Effector memory CD8-positive, alpha-beta T cell (primary cell): ENCODE results near the gene GFM1.
"Not testable (repeated sequence)": the region's sequence is repeated elsewhere in the genome, so short reads cannot be mapped to it uniquely, and the experiment has no call there.

ENCODE experiments used
- ATAC-seq: fragments of 150-1000 bp; cut with Tn5 transposase; replicated peaks from 2 replicates; pipeline ENCODE4 v1.10.0; 2021; ENCODE audit warnings: mild to moderate bottlenecking, moderate library complexity
- DNase-seq, 3 experiments: peaks; one replicate each; pipeline ENCODE4 v3.0.0; 2021
- H3K27ac Mint-ChIP-seq, 2 donors: one replicate each; pipeline ENCODE4 v1.8.0; 2022; ENCODE audit warnings: mild to moderate bottlenecking in 2 of 2, mixed read lengths in 2 of 2, moderate library complexity in 2 of 2
- H3K27me3 Mint-ChIP-seq, 2 donors: one replicate each; pipeline ENCODE4 v1.8.0; 2022; ENCODE audit warnings: mixed read lengths in 2 of 2
- H3K36me3 Mint-ChIP-seq: one replicate; pipeline ENCODE4 v1.8.0; 2022; ENCODE audit warnings: mild to moderate bottlenecking, moderate library complexity, mixed read lengths; ENCODE audit not compliant: insufficient read depth
- H3K4me1 Mint-ChIP-seq, 2 donors: one replicate each; pipeline ENCODE4 v1.8.0; 2022; ENCODE audit warnings: low read depth in 2 of 2, mixed read lengths in 2 of 2
- H3K4me3 Mint-ChIP-seq, 2 donors: one replicate each; pipeline ENCODE4 v1.8.0; 2022; ENCODE audit warnings: mild to moderate bottlenecking in 2 of 2, mixed read lengths in 2 of 2, moderate library complexity in 2 of 2
- H3K9me3 Mint-ChIP-seq, 2 donors: one replicate each; pipeline ENCODE4 v1.8.0; 2022; ENCODE audit warnings: mixed read lengths in 2 of 2

Gene GFM1

DNA sequence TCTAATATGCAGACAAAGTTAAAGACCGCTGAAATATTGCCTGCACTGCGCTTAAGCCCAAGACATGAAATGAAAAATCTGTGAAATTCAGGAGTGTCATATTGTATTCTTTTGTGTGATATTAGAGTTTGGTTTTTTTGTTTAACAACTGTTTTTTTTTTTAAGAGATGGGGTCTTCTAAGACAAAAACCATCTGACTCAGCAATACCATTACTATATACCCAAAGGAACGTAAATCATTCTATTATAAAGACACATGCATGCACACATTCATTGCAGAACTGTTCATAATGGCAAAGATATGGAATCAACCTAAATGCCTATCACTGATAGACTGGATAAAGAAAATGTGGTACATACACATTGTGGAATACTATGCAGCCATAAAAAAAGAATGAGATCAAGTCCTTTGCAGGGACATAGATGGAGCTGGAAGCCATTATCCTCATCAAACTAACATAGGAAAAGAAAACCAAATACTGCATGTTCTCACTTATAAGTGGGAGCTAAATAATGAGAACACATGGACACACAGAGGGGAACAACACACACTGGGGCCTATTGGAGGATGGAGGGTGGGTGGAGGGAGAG, 49.6 kb downstream of the GFM1 start:
- not testable (repeated sequence) for H3K27ac Mint-ChIP-seq, H3K27me3 Mint-ChIP-seq, H3K4me3 Mint-ChIP-seq, H3K9me3 Mint-ChIP-seq, H3K4me1 Mint-ChIP-seq, ATAC-seq, DNase-seq
- peaks cover 49% of the 10 kb centered on the region for H3K36me3 Mint-ChIP-seq

DNA sequence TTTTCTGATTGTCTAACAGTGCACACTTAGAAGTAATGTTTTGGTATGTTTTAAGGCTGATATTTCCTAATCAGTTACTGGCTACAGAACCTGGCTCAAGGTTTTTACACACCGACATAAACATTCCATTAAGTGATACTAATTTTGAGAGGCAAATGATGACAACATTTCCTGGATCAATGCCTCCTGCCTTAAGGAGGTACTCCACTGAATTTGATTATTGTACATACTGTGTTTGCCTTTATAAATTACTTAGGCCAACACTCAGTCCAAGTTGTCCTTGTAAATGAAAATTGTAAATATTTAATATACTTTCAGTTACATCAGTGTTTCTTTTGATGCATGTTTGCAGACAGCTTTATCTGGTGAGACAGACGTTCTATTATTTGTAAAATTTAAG, 52.3 kb downstream of the GFM1 start:
- H3K4me1 Mint-ChIP-seq = no peaks in the 10 kb centered on the region
- H3K27me3 Mint-ChIP-seq = no peaks in the 10 kb centered on the region
- no peak overlapping the region for H3K4me3 Mint-ChIP-seq
- H3K27ac Mint-ChIP-seq = no peak overlapping the region
- DNase-seq (no peak), ATAC-seq (no peak)
- no peaks in the 10 kb centered on the region for H3K9me3 Mint-ChIP-seq
- H3K36me3 Mint-ChIP-seq = peaks cover 26% of the 10 kb centered on the region

GRCh38 chr3:158700559-158700958, 56.2 kb downstream of the GFM1 start:
- no peak overlapping the region for H3K27ac Mint-ChIP-seq
- H3K27me3 Mint-ChIP-seq = no peaks in the 10 kb centered on the region
- H3K36me3 Mint-ChIP-seq = peaks cover 5% of the 10 kb centered on the region
- DNase-seq (no peak), ATAC-seq (no peak)
- no peaks in the 10 kb centered on the region for H3K9me3 Mint-ChIP-seq
- H3K4me3 Mint-ChIP-seq = no peak overlapping the region
- peaks cover 9 to 14% of the 10 kb centered on the region in 2 donors for H3K4me1 Mint-ChIP-seq

- H3K9me3 Mint-ChIP-seq = no peaks in the 10 kb centered on the region
- peak overlapping the region; percentile 53 to 80 for H3K27ac Mint-ChIP-seq
- DNase-seq (no peak), ATAC-seq (no peak)
- H3K36me3 Mint-ChIP-seq = peaks cover 3% of the 10 kb centered on the region
- H3K4me3 Mint-ChIP-seq = no peak overlapping the region
- H3K27me3 Mint-ChIP-seq = no peaks in the 10 kb centered on the region
- H3K4me1 Mint-ChIP-seq = peaks cover 9 to 14% of the 10 kb centered on the region in 2 donors
These were observed 57.2 kb downstream of the GFM1 start for GRCh38 chr3:158701420-158702065.

GRCh38 chr3:158702815-158703481, 58.6 kb downstream of the GFM1 start:
- Mint-ChIP-seq H3K4me1 (peaks cover 9 to 14% of the 10 kb centered on the region in 2 donors), H3K36me3 (peaks cover 7% of the 10 kb centered on the region), H3K9me3 (no peaks in the 10 kb centered on the region), H3K27ac (no peak overlapping the region), H3K27me3 (no peaks in the 10 kb centered on the region), H3K4me3 (no peak overlapping the region)
- ATAC-seq (no peak), DNase-seq (no peak)

DNA sequence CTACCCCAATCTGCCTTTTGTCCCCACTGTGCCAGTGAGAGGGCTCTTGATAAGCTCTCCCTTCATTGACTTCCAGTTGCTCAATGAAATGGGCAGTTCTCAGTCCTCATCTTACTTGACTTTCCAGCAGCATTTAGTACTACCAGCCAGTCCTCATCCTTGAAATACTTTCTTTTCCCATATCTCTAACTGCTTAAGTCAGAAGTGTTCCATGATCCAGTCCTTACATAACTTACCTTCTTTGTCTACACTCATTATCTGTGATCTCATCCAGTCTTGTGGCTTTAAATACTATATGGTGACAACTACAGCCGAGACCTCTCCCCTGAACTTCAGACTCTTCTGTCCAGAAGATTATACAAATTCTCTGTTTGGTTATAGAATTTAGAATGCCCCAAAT, 59.2 kb downstream of the GFM1 start:
- Mint-ChIP-seq H3K4me3 (no peak overlapping the region), H3K27ac (peak overlapping the region; percentile 29 to 32), H3K36me3 (peaks cover 7% of the 10 kb centered on the region), H3K4me1 (peaks cover 9 to 14% of the 10 kb centered on the region in 2 donors), H3K9me3 (no peaks in the 10 kb centered on the region), H3K27me3 (no peaks in the 10 kb centered on the region)
- ATAC-seq (no peak), DNase-seq (no peak)

DNA sequence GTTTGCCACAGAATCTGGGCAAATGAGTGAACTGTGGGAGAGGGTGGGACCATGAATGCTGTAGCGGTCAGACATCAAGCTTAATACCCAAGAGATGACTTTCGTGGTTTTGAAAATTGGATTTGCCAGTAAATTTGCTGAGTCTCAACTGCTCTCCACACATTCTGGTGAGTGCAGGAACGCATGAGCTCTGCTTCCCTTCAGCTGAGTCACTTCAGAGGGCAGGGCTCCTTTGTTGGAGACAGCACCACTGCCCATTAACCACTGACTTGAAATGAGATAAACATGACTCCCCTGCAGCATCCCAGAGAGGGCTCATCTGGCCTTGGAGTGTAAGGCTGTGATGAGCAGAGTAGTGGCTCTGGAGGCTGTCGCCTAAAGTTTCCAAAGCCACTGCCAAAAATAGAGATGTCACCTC, 65.3 kb downstream of the GFM1 start:
- DNase-seq = no peak
- Mint-ChIP-seq H3K4me3 (no peak overlapping the region), H3K36me3 (peaks cover 15% of the 10 kb centered on the region), H3K9me3 (no peaks in the 10 kb centered on the region), H3K27ac (no peak overlapping the region), H3K4me1 (peaks cover 0 to 5% of the 10 kb centered on the region in 2 donors), H3K27me3 (no peaks in the 10 kb centered on the region)
- no peak for ATAC-seq

- DNase-seq = no peak
- no peaks in the 10 kb centered on the region for H3K27me3 Mint-ChIP-seq
- H3K27ac Mint-ChIP-seq = no peak overlapping the region
- no peak overlapping the region for H3K4me3 Mint-ChIP-seq
- H3K4me1 Mint-ChIP-seq = peaks cover 0 to 5% of the 10 kb centered on the region in 2 donors
- no peaks in the 10 kb centered on the region for H3K9me3 Mint-ChIP-seq
- H3K36me3 Mint-ChIP-seq = peaks cover 15% of the 10 kb centered on the region
- no peak for ATAC-seq
These were observed 66.3 kb downstream of the GFM1 start for GRCh38 chr3:158710601-158711000.

DNA sequence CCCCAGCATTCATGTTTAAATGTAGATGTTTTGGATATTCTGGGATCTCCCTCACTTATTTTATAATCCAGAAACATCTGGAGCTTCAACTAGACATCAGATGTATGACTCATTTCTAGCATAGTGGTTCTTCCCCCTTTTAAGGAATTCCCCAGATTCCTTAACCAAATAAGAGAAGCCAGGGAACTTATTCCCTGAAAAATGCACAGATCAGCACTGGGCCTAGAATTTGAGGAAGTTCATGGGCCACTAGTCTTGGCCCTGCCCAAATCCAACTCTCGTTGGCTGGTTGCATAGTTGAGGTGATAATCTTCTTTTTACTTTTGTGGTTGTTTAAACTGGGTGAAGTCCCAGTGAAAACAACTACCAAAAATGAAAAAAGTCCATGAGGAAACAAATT, 67.6 kb downstream of the GFM1 start:
- DNase-seq = no peak
- no peaks in the 10 kb centered on the region for H3K9me3 Mint-ChIP-seq
- H3K4me1 Mint-ChIP-seq = peaks cover 0 to 5% of the 10 kb centered on the region in 2 donors
- ATAC-seq = no peak
- no peak overlapping the region for H3K4me3 Mint-ChIP-seq
- H3K27ac Mint-ChIP-seq = no peak overlapping the region
- H3K36me3 Mint-ChIP-seq = peaks cover 15% of the 10 kb centered on the region
- no peaks in the 10 kb centered on the region for H3K27me3 Mint-ChIP-seq

DNA sequence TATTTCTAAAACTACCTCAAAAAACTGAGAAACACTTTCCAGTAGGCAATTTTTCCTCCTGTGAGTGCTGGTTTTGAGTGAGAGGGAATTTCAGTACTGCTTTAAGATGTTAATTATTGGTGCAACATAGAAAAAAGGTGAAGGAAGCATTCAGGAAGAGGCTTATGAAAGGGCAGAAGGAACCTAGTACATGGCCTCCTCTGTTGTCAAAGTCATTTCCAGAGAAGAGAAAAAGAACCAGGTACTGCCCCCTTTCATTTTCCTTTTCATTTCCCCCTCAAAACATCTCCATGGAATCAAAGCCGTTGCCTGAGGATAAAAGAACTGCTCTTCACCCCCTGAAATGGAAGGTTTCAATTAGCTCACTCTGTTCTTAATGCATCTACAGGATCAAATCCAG, 68.1 kb downstream of the GFM1 start:
- no peak overlapping the region for H3K27ac Mint-ChIP-seq
- no peaks in the 10 kb centered on the region for H3K27me3 Mint-ChIP-seq
- H3K4me3 Mint-ChIP-seq = no peak overlapping the region
- peaks cover 14% of the 10 kb centered on the region for H3K36me3 Mint-ChIP-seq
- no peaks in the 10 kb centered on the region for H3K9me3 Mint-ChIP-seq
- ATAC-seq (no peak), DNase-seq (no peak)
- peaks cover 4 to 5% of the 10 kb centered on the region in 2 donors for H3K4me1 Mint-ChIP-seq

DNA sequence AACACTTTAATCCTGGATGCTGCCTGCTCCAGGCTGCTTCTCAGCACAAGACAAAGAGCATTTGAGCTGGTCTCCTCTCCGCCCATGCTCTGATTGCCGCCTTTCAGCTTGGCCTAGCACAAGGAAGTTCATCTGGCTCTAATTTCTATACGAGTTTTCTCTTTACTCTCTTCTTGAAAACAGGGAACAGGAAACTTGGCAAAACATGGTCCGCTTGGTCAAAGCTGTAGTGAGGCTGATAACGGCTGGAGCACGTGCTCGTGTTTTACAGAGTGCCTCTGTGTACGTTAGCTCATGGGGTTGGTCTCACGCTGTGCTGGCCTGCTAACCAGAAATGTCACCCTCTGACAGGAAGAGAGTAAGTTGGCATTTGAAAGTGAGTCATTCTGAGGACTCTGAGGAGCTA, 68.8 kb downstream of the GFM1 start:
- peaks cover 10% of the 10 kb centered on the region for H3K36me3 Mint-ChIP-seq
- no peak for DNase-seq
- no peaks in the 10 kb centered on the region for H3K9me3 Mint-ChIP-seq
- H3K4me1 Mint-ChIP-seq = peaks cover 5 to 7% of the 10 kb centered on the region in 2 donors
- H3K27me3 Mint-ChIP-seq = no peaks in the 10 kb centered on the region
- ATAC-seq = no peak
- H3K27ac Mint-ChIP-seq = peak overlapping the region in 1 of 2 donors; percentile 30
- no peak overlapping the region for H3K4me3 Mint-ChIP-seq

DNA sequence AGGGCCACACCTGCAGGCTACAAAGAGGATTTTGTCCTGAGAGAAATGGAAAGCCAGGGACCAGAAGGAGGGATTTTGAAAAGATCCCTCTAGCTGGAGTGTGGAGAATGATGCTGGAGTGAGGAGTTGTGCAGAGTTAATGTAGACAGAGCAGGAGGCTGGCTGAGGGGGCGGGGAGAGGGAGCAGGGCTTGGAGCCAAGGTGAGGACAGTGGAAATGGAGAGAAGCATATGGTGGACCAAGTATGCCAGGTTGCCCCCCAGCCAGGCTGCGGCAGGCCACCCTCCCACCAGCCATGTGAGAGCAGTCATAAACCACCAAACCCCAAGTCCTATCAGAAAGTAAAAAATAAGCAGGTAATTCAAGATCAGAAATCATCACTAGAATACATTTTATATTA, 73.2 kb downstream of the GFM1 start:
- Mint-ChIP-seq H3K36me3 (peaks cover 4% of the 10 kb centered on the region), H3K4me3 (no peak overlapping the region)

DNA sequence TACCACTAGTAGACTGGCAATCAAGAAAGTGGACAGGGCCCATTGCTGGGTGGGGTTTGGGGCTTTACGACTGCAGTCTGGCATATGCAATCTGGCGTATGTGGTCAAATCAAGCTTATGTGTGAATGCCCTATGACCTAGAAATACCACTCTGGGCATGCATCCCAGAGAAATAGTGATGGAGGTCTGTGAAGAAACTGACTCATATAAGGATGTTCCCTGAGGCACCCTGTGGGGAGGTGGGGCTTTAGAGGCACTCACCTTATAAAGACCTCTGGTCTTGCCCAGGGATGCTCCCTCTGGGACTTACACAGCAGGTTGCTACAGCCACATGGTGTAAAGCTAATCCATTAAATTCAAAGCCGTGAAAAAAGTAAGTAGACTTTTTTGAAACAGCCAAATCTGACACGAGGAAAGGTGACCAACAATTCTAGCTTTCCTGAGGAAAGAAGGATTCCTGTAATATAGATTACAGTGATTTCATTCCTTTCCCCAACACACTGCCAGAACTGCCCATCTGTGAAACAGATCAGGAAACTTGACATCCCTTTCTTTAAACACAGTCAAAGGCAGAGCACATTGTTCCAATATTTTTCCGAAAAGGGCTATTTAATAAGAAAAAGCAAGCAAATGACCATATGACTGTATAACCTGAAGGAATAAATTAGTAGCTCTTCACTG, 74.3 kb downstream of the GFM1 start:
- no peak for ATAC-seq

More for the DNA sequence above, 73.2 kb downstream of the GFM1 start:
- no peak for DNase-seq
- H3K27ac Mint-ChIP-seq = no peak overlapping the region
- H3K27me3 Mint-ChIP-seq = no peaks in the 10 kb centered on the region
- no peaks in the 10 kb centered on the region for H3K9me3 Mint-ChIP-seq
- no peak for ATAC-seq
- peaks cover 11 to 24% of the 10 kb centered on the region in 2 donors for H3K4me1 Mint-ChIP-seq

More for the DNA sequence above, 74.3 kb downstream of the GFM1 start:
- Mint-ChIP-seq H3K27ac (no peak overlapping the region), H3K36me3 (peaks cover 4% of the 10 kb centered on the region), H3K9me3 (no peaks in the 10 kb centered on the region), H3K27me3 (no peaks in the 10 kb centered on the region), H3K4me1 (peaks cover 13 to 33% of the 10 kb centered on the region in 2 donors), H3K4me3 (no peak overlapping the region)
- DNase-seq = no peak
